PC-3 (cell line): Measurements from ENCODE around the gene PDS5A. TPM values are rescaled to one million over a fixed set of nuclear protein-coding genes. Genes with fewer than 3 reads are reported as not detected.

Source experiments
- ATAC-seq: fragments of 200-7000 bp; cut with Tn5 transposase; 2 replicates; pipeline ENCODE4 v1.9.1; 2020; ENCODE audit warnings: mild to moderate bottlenecking, moderate library complexity
- BruUV-seq: library from RNA; stranded (reverse); fragments of 400-500 nt; replicated peaks from 2 replicates; lab custom pipeline; 2021; lab: Mats Ljungman, UMichigan
- CTCF ChIA-PET: fragments of 300-600 bp; sonication (Branson Sonifier 250); formaldehyde crosslinking; loops from one replicate; lab custom pipeline; 2022; ENCODE audit warnings: antibody characterized with exemption; lab: Charles Lee
- POLR2A ChIA-PET: fragments of 300-600 bp; sonication (Branson Sonifier 250); formaldehyde crosslinking; loops from one replicate; lab custom pipeline; 2022; ENCODE audit warnings: antibody characterized with exemption; ENCODE audit not compliant: unreplicated experiment; lab: Charles Lee
- DNase-seq: peaks from one replicate; pipeline ENCODE4 v3.0.0-alpha.2; 2015
- H2AFZ ChIP-seq: fragments of 300-600 bp; sonication (generic); 2 replicates; pipeline ENCODE4 v1.6.0; 2016; ENCODE audit warnings: antibody characterized with exemption, low read length
- H3F3A ChIP-seq: fragments of 300-600 bp; sonication (generic); one replicate; pipeline ENCODE4 v1.6.0; 2017; ENCODE audit warnings: antibody characterized with exemption, low read length, control low read depth, mild to moderate bottlenecking; ENCODE audit not compliant: unreplicated experiment
- H3K27ac ChIP-seq: fragments of 300-600 bp; sonication (generic); 2 replicates; pipeline ENCODE4 v1.5.1; 2016; ENCODE audit warnings: mild to moderate bottlenecking, low read length
- H3K27me3 ChIP-seq: fragments of 300-600 bp; sonication (generic); 2 replicates; pipeline ENCODE4 v1.6.1; 2016; ENCODE audit warnings: low read length, mixed read lengths
- H3K36me3 ChIP-seq: fragments of 300-600 bp; sonication (generic); 2 replicates; pipeline ENCODE4 v1.6.1; 2016; ENCODE audit warnings: low read depth, mixed run types, low read length, mixed read lengths
- H3K4me1 ChIP-seq: fragments of 300-600 bp; sonication (generic); 2 replicates; pipeline ENCODE4 v1.5.1; 2016; ENCODE audit warnings: low read length; ENCODE audit not compliant: insufficient read depth
- H3K4me2 ChIP-seq: fragments of 300-600 bp; sonication (generic); 2 replicates; pipeline ENCODE4 v1.6.0; 2016; ENCODE audit warnings: low read length
- H3K4me3 ChIP-seq: fragments of 300-600 bp; sonication (generic); 2 replicates; pipeline ENCODE4 v1.5.1; 2016; ENCODE audit warnings: mild to moderate bottlenecking, low read length, mixed read lengths
- H3K79me2 ChIP-seq: fragments of 300-600 bp; sonication (generic); 2 replicates; pipeline ENCODE4 v1.6.1; 2017; ENCODE audit warnings: low read length, mixed read lengths
- H3K9ac ChIP-seq: fragments of 300-600 bp; sonication (generic); 2 replicates; pipeline ENCODE4 v1.6.0; 2016; ENCODE audit warnings: mild to moderate bottlenecking, low read length
- H3K9me2 ChIP-seq: fragments of 300-600 bp; sonication (generic); replicated peaks from 2 replicates; pipeline ENCODE4 v1.6.1; 2016; ENCODE audit warnings: mixed run types, low read length, mixed read lengths
- H3K9me3 ChIP-seq: fragments of 300-600 bp; sonication (generic); 2 replicates; pipeline ENCODE4 v1.6.1; 2016; ENCODE audit warnings: low read length, mixed read lengths
- H4K20me1 ChIP-seq: fragments of 300-600 bp; sonication (generic); 2 replicates; pipeline ENCODE4 v1.6.1; 2016; ENCODE audit warnings: low read length, mixed read lengths
- EZH2 ChIP-seq: fragments of 300-600 bp; sonication (generic); IDR thresholded peaks from one replicate; pipeline ENCODE4 v1.6.1; 2017; ENCODE audit warnings: antibody characterized with exemption, mild to moderate bottlenecking, low read length; ENCODE audit not compliant: unreplicated experiment
- EZH2phosphoT487 ChIP-seq: fragments of 300-600 bp; sonication (generic); IDR thresholded peaks from 2 replicates; pipeline ENCODE4 v1.6.1; 2018; ENCODE audit warnings: mild to moderate bottlenecking, antibody characterized with exemption, low read length, borderline replicate concordance
- intact Hi-C: fragments of 100-400 bp; cut with micrococcal nuclease; formaldehyde crosslinking; loops from 2 replicates; pipeline ENCODE4 v1.9.0; 2023
- total RNA-seq: library from RNA; depleted of rRNA; stranded (reverse); fragments of >200 nt; gene quantifications from 2 replicates; pipeline ENCODE4 v1.2.3, GENCODE V29; 2014
- TF ChIP-seq, protein P1 (sequence below): fragments of 300-600 bp; sonication (generic); conservative IDR thresholded peaks from 2 replicates; pipeline ENCODE4 v1.5.1; 2017; ENCODE audit warnings: antibody characterized with exemption, low read depth, mild to moderate bottlenecking, low read length

Gene PDS5A
- total RNA-seq, 1 experiment from 2014 or later: 39.9 TPM

DNA sequence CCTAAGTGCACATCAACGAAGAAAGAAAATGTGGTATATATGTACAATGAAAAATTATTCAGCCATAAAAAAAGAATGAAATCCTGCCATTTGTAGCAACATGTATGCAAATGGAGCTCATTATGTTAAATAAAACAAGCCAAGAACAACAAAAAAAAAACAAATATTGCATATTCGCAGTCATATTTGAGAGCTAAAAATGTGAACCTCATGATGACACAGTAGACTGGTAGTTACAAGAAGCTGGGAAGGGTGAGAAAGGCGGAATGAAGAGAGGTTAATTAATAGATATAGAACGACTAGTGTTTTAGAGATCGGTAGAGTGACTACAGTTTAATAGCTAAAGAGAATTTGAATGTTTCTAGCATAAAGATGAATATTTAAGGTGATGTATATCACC lies 89.2 kb downstream of the PDS5A start:
- Histone ChIP-seq H3K9me2 (no peaks in the 10 kb centered on the region), H3K9me3 (no peaks in the 10 kb centered on the region), H3K79me2 (no peaks in the 10 kb centered on the region), H3F3A (no peaks in the 10 kb centered on the region), H3K27me3 (no peaks in the 10 kb centered on the region), H3K9ac (no peak overlapping the region), H3K4me2 (no peak overlapping the region), H4K20me1 (no peaks in the 10 kb centered on the region), H3K4me3 (no peak overlapping the region), H3K36me3 (peaks cover 16% of the 10 kb centered on the region), H2AFZ (no peak overlapping the region), H3K4me1 (no peaks in the 10 kb centered on the region), H3K27ac (no peak overlapping the region)
- intact Hi-C loops: no loop called here
- TF ChIP-seq EZH2 (no peak), EZH2phosphoT487 (no peak)
- TF ChIP-seq, protein P1, sequence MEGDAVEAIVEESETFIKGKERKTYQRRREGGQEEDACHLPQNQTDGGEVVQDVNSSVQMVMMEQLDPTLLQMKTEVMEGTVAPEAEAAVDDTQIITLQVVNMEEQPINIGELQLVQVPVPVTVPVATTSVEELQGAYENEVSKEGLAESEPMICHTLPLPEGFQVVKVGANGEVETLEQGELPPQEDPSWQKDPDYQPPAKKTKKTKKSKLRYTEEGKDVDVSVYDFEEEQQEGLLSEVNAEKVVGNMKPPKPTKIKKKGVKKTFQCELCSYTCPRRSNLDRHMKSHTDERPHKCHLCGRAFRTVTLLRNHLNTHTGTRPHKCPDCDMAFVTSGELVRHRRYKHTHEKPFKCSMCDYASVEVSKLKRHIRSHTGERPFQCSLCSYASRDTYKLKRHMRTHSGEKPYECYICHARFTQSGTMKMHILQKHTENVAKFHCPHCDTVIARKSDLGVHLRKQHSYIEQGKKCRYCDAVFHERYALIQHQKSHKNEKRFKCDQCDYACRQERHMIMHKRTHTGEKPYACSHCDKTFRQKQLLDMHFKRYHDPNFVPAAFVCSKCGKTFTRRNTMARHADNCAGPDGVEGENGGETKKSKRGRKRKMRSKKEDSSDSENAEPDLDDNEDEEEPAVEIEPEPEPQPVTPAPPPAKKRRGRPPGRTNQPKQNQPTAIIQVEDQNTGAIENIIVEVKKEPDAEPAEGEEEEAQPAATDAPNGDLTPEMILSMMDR: no peak
- no TSS peak for BruUV-seq
- CTCF ChIA-PET: no interaction called here
- no peak for ATAC-seq
- POLR2A ChIA-PET: no interaction called here
- DNase-seq: no peak

DNA sequence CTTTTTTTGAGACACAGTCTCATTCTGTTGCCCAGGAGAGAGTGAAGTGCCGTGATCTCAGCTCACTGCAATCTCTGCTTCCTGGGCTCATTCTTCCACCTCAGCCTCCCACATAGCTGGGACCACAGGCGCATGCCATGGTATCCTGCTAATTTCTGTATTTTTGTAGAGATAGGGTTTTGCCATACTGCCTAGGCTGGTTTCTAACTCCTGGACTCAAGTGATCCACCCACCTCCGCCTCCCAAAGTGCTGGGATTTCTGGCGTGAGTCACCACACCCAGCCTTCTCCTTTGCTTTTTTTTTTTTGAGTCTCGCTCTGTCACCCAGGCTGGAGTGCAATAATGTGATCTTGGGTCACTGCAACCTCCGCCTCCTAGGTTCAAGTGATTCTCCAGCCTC lies 94.1 kb downstream of the PDS5A start:
- intact Hi-C loops: no loop called here
- no TSS peak for BruUV-seq
- Histone ChIP-seq H2AFZ (no peak overlapping the region), H3K27ac (no peak overlapping the region), H3K4me3 (no peak overlapping the region), H3K9me2 (no peaks in the 10 kb centered on the region), H3K4me1 (no peaks in the 10 kb centered on the region), H3F3A (no peaks in the 10 kb centered on the region), H4K20me1 (no peaks in the 10 kb centered on the region), H3K36me3 (peaks cover 14% of the 10 kb centered on the region), H3K9me3 (no peaks in the 10 kb centered on the region), H3K9ac (no peak overlapping the region), H3K4me2 (no peak overlapping the region), H3K79me2 (no peaks in the 10 kb centered on the region), H3K27me3 (no peaks in the 10 kb centered on the region)
- ATAC-seq (no peak), DNase-seq (no peak)
- TF ChIP-seq, protein P1: no peak
- TF ChIP-seq EZH2 (no peak), EZH2phosphoT487 (no peak)
- CTCF ChIA-PET: no interaction called here
- POLR2A ChIA-PET: no interaction called here

DNA sequence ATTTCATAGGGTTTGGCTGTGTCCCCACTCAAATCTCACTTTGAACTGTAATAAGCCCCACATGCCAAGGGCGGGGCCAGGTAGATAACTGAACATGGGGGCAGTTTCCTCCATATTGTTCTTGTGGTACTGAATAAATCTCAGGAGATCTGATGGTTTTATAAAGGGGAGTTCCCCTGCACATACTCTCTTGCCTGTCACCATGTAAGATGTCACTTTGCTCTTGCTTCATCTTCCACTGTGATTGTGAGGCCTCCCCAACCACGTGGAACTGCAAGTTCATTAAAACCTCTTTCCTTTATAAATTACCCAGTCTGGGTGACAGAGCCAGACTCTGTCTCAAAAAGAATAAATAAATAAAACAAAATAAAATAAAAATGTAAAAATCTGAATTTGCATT lies 95.9 kb downstream of the PDS5A start:
- H3K9ac ChIP-seq: no peak overlapping the region
- no peaks in the 10 kb centered on the region for H3K79me2 ChIP-seq
- no peaks in the 10 kb centered on the region for H3F3A ChIP-seq
- TF ChIP-seq EZH2: no peak
- TF ChIP-seq EZH2phosphoT487: no peak
- TF ChIP-seq, protein P1: no peak
- H3K9me2 ChIP-seq: no peaks in the 10 kb centered on the region
- BruUV-seq: no TSS peak
- DNase-seq (no peak), ATAC-seq (no peak)
- no peak overlapping the region for H3K27ac ChIP-seq
- H3K4me1 ChIP-seq: no peaks in the 10 kb centered on the region
- ChIA-PET CTCF (no interaction called here), POLR2A (no interaction called here)
- H3K36me3 ChIP-seq: peaks cover 7% of the 10 kb centered on the region
- no peak overlapping the region for H3K4me2 ChIP-seq
- H3K9me3 ChIP-seq: no peaks in the 10 kb centered on the region
- no peak overlapping the region for H2AFZ ChIP-seq
- no peak overlapping the region for H3K4me3 ChIP-seq
- no peaks in the 10 kb centered on the region for H4K20me1 ChIP-seq
- intact Hi-C loops: no loop called here
- H3K27me3 ChIP-seq: no peaks in the 10 kb centered on the region
